Ishikawa (cell line): ENCODE data around the gene RO60.

Experiments used
- CEBPB ChIP-seq: IDR thresholded peaks from 2 replicates; pipeline ENCODE4 v1.6.1; 2012
- CREB1 ChIP-seq: IDR thresholded peaks from 2 replicates; pipeline ENCODE4 v1.6.1; 2012; ENCODE audit warnings: low read depth
- EP300 ChIP-seq: IDR thresholded peaks from 2 replicates; pipeline ENCODE4 v1.6.1; 2012; ENCODE audit warnings: borderline replicate concordance
- TAF1 ChIP-seq: IDR thresholded peaks from 2 replicates; pipeline ENCODE4 v1.6.1; 2012; ENCODE audit warnings: low read depth, mild to moderate bottlenecking
- TF ChIP-seq, protein P1 (sequence below): IDR thresholded peaks from 2 replicates; pipeline ENCODE4 v1.6.1; 2012; ENCODE audit warnings: low read depth, mild to moderate bottlenecking

DNA sequence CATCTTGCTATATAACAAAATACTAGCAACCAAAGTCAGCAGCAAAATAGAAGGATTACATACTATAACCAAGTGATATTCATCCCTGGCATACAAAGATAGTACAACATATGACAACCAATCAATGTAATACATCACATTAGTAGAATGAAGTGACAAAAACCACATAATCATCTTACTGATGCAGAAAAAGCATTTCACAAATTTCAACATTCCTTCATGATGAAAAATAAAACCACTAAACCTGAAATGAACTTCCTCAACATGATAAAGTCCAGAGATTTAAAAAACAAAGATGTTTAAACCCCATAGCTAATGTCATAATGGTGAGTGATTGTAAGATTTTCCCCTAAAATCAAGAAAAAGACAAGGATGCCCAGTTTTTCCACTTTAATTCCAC lies 18.6 kb downstream of the RO60 start:
- no peak for TF ChIP-seq CEBPB
- TF ChIP-seq, protein P1, sequence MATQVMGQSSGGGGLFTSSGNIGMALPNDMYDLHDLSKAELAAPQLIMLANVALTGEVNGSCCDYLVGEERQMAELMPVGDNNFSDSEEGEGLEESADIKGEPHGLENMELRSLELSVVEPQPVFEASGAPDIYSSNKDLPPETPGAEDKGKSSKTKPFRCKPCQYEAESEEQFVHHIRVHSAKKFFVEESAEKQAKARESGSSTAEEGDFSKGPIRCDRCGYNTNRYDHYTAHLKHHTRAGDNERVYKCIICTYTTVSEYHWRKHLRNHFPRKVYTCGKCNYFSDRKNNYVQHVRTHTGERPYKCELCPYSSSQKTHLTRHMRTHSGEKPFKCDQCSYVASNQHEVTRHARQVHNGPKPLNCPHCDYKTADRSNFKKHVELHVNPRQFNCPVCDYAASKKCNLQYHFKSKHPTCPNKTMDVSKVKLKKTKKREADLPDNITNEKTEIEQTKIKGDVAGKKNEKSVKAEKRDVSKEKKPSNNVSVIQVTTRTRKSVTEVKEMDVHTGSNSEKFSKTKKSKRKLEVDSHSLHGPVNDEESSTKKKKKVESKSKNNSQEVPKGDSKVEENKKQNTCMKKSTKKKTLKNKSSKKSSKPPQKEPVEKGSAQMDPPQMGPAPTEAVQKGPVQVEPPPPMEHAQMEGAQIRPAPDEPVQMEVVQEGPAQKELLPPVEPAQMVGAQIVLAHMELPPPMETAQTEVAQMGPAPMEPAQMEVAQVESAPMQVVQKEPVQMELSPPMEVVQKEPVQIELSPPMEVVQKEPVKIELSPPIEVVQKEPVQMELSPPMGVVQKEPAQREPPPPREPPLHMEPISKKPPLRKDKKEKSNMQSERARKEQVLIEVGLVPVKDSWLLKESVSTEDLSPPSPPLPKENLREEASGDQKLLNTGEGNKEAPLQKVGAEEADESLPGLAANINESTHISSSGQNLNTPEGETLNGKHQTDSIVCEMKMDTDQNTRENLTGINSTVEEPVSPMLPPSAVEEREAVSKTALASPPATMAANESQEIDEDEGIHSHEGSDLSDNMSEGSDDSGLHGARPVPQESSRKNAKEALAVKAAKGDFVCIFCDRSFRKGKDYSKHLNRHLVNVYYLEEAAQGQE, result no peak
- TF ChIP-seq EP300, result no peak
- no peak for TF ChIP-seq TAF1
- no peak for TF ChIP-seq CREB1
